B cell (primary cell): ENCODE measurements around the gene SPATA2L.

Experiments
- EZH2 ChIP-seq: IDR thresholded peaks from 2 replicates; pipeline ENCODE4 v1.6.1; 2012; ENCODE audit warnings: borderline replicate concordance, low read depth, mild to moderate bottlenecking, moderate library complexity, low read length; ENCODE audit not compliant: insufficient read depth, poor library complexity, severe bottlenecking
- TF ChIP-seq, protein P1 (sequence below): fragments of 200-600 bp; IDR thresholded peaks from one replicate; pipeline ENCODE4 v1.8.0; 2022; ENCODE audit warnings: antibody characterized with exemption, mild to moderate bottlenecking

GRCh38 chr16:89695086-89695874, 6.2 kb downstream of the SPATA2L start:
- TF ChIP-seq, protein P1, sequence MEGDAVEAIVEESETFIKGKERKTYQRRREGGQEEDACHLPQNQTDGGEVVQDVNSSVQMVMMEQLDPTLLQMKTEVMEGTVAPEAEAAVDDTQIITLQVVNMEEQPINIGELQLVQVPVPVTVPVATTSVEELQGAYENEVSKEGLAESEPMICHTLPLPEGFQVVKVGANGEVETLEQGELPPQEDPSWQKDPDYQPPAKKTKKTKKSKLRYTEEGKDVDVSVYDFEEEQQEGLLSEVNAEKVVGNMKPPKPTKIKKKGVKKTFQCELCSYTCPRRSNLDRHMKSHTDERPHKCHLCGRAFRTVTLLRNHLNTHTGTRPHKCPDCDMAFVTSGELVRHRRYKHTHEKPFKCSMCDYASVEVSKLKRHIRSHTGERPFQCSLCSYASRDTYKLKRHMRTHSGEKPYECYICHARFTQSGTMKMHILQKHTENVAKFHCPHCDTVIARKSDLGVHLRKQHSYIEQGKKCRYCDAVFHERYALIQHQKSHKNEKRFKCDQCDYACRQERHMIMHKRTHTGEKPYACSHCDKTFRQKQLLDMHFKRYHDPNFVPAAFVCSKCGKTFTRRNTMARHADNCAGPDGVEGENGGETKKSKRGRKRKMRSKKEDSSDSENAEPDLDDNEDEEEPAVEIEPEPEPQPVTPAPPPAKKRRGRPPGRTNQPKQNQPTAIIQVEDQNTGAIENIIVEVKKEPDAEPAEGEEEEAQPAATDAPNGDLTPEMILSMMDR: no peak
- TF ChIP-seq EZH2: no peak
